Cardiac muscle cell (in vitro differentiated cells and primary cell): Measurements from ENCODE around the gene TIMM13. TPM values are rescaled to one million over a fixed set of nuclear protein-coding genes. Genes with fewer than 3 reads are reported as not detected.

Source experiments
- DNase-seq, 2 donors: peaks; one replicate each; pipeline versions ENCODE4 v3.0.0 to v3.0.0-alpha.2; 2010 to 2017; ENCODE audit warnings: low read depth in 1 of 2, low spot score in 1 of 2
- H3K27ac ChIP-seq: fragments of 200-600 bp; sonication (generic); 2 replicates; pipeline ENCODE4 v1.5.1; 2016
- H3K27me3 ChIP-seq: fragments of 200-600 bp; sonication (generic); 2 replicates; pipeline ENCODE4 v1.6.0; 2016; ENCODE audit warnings: control low read depth
- H3K36me3 ChIP-seq: fragments of 200-600 bp; sonication (generic); 2 replicates; pipeline ENCODE4 v1.5.1; 2016; ENCODE audit warnings: control low read depth
- H3K4me1 ChIP-seq: fragments of 200-600 bp; sonication (generic); 2 replicates; pipeline ENCODE4 v1.8.1; 2017; ENCODE audit warnings: low read depth, mild to moderate bottlenecking, mixed run types
- H3K4me3 ChIP-seq: fragments of 200-600 bp; sonication (generic); 2 replicates; pipeline ENCODE4 v1.5.1; 2016; ENCODE audit warnings: mild to moderate bottlenecking
- H3K9me3 ChIP-seq: fragments of 200-600 bp; sonication (generic); 2 replicates; pipeline ENCODE4 v1.5.1; 2017; ENCODE audit warnings: low read depth, mild to moderate bottlenecking, control low read depth
- CTCF ChIP-seq: IDR thresholded peaks from 2 replicates; pipeline ENCODE4 v1.5.1; 2012; ENCODE audit warnings: low read depth, mild to moderate bottlenecking, low read length
- polyA plus RNA-seq: library from polyadenylated mRNA; unstranded; fragments of >200 nt; fragmentation: Nextera tagmentation; extraction: Ambion mirVana; gene quantifications from 2 replicates; pipeline ENCODE4 v1.2.1, GENCODE V29; 2016
- total RNA-seq: library from RNA; depleted of rRNA; stranded (reverse); fragments of >200 nt; gene quantifications from 2 replicates; pipeline ENCODE4 v1.2.3, GENCODE V29; 2016

The TIMM13 gene
- total and polyA plus RNA-seq, 2 experiments from 2014 or later, result 76.7 to 292 TPM

GRCh38 chr19:2412449-2412848 lies 14.9 kb downstream of the TIMM13 start:
- Histone ChIP-seq H3K36me3 (no peaks in the 10 kb centered on the region), H3K4me1 (no peaks in the 10 kb centered on the region), H3K27me3 (no peaks in the 10 kb centered on the region), H3K4me3 (no peak overlapping the region), H3K27ac (no peak overlapping the region), H3K9me3 (no peaks in the 10 kb centered on the region)
- no peak for DNase-seq
- no peak for TF ChIP-seq CTCF

GRCh38 chr19:2411709-2412108 lies 15.7 kb downstream of the TIMM13 start:
- H3K36me3 ChIP-seq, result no peaks in the 10 kb centered on the region
- no peaks in the 10 kb centered on the region for H3K4me1 ChIP-seq
- H3K9me3 ChIP-seq, result no peaks in the 10 kb centered on the region
- no peak for TF ChIP-seq CTCF
- no peak overlapping the region for H3K4me3 ChIP-seq
- no peaks in the 10 kb centered on the region for H3K27me3 ChIP-seq
- H3K27ac ChIP-seq, result no peak overlapping the region
- no peak for DNase-seq

- Histone ChIP-seq H3K4me1 (no peaks in the 10 kb centered on the region), H3K4me3 (no peak overlapping the region), H3K36me3 (no peaks in the 10 kb centered on the region), H3K27me3 (no peaks in the 10 kb centered on the region), H3K9me3 (no peaks in the 10 kb centered on the region), H3K27ac (no peak overlapping the region)
- no peak for TF ChIP-seq CTCF
- DNase-seq, result no peak
Observed at GRCh38 chr19:2410023-2410422, 17.4 kb downstream of the TIMM13 start.

GRCh38 chr19:2409352-2409912 lies 18.0 kb downstream of the TIMM13 start:
- Histone ChIP-seq H3K27ac (no peak overlapping the region), H3K36me3 (no peaks in the 10 kb centered on the region), H3K27me3 (no peaks in the 10 kb centered on the region), H3K4me1 (no peaks in the 10 kb centered on the region), H3K4me3 (no peak overlapping the region), H3K9me3 (no peaks in the 10 kb centered on the region)
- DNase-seq, result no peak
- TF ChIP-seq CTCF, result no peak

GRCh38 chr19:2408247-2408646 lies 19.1 kb downstream of the TIMM13 start:
- H3K4me1 ChIP-seq, result no peaks in the 10 kb centered on the region
- no peak overlapping the region for H3K4me3 ChIP-seq
- H3K36me3 ChIP-seq, result no peaks in the 10 kb centered on the region
- TF ChIP-seq CTCF, result no peak
- no peaks in the 10 kb centered on the region for H3K27me3 ChIP-seq
- no peaks in the 10 kb centered on the region for H3K9me3 ChIP-seq
- no peak overlapping the region for H3K27ac ChIP-seq
- no peak for DNase-seq

GRCh38 chr19:2399582-2399981 lies 27.8 kb downstream of the TIMM13 start:
- no peak for DNase-seq
- Histone ChIP-seq H3K27ac (no peak overlapping the region), H3K4me3 (no peak overlapping the region), H3K4me1 (no peaks in the 10 kb centered on the region), H3K36me3 (no peaks in the 10 kb centered on the region), H3K27me3 (no peaks in the 10 kb centered on the region), H3K9me3 (no peaks in the 10 kb centered on the region)
- TF ChIP-seq CTCF, result no peak
